Effector CD8-positive, alpha-beta T cell (primary cell): ENCODE results near the gene ADARB2.
"Not testable (repeated sequence)": the region's sequence is repeated elsewhere in the genome, so short reads cannot be mapped to it uniquely, and the experiment has no call there.

Source experiments
- DNase-seq: peaks from one replicate; lab custom pipeline; 2025; lab: John Stamatoyannopoulos, UW

The ADARB2 gene

GRCh38 chr10:1175956-1176565 is 561.3 kb downstream of the ADARB2 start:
- no peak for DNase-seq

GRCh38 chr10:1174022-1174421 is 563.3 kb downstream of the ADARB2 start:
- no peak for DNase-seq

- DNase-seq: no peak
These were observed 564.2 kb downstream of the ADARB2 start for GRCh38 chr10:1173091-1173490.

GRCh38 chr10:1172256-1172984 is 564.9 kb downstream of the ADARB2 start:
- DNase-seq: no peak

GRCh38 chr10:1171586-1171985 is 565.7 kb downstream of the ADARB2 start:
- DNase-seq: no peak

GRCh38 chr10:1171182-1171581 is 566.1 kb downstream of the ADARB2 start:
- DNase-seq: no peak

GRCh38 chr10:1170867-1171180 is 566.5 kb downstream of the ADARB2 start:
- no peak for DNase-seq

- DNase-seq: no peak
These were observed 567.1 kb downstream of the ADARB2 start for GRCh38 chr10:1169981-1170866.

GRCh38 chr10:1169186-1169885 is 568.0 kb downstream of the ADARB2 start:
- no peak for DNase-seq

GRCh38 chr10:1168763-1169162 is 568.6 kb downstream of the ADARB2 start:
- DNase-seq: no peak

GRCh38 chr10:1166828-1167275 is 570.5 kb downstream of the ADARB2 start:
- DNase-seq: no peak

GRCh38 chr10:1166101-1166827 is 571.1 kb downstream of the ADARB2 start:
- DNase-seq: no peak

GRCh38 chr10:1163831-1164230 is 573.5 kb downstream of the ADARB2 start:
- no peak for DNase-seq

- no peak for DNase-seq
These were observed 574.1 kb downstream of the ADARB2 start for GRCh38 chr10:1163204-1163660.

GRCh38 chr10:1162481-1163203 is 574.7 kb downstream of the ADARB2 start:
- no peak for DNase-seq

- not testable (repeated sequence) for DNase-seq
These were observed 576.0 kb downstream of the ADARB2 start for GRCh38 chr10:1161315-1161673.

- no peak for DNase-seq
These were observed 576.6 kb downstream of the ADARB2 start for GRCh38 chr10:1160561-1161314.

- DNase-seq: no peak
These were observed 577.9 kb downstream of the ADARB2 start for GRCh38 chr10:1159131-1160061.

GRCh38 chr10:1158536-1158935 is 578.8 kb downstream of the ADARB2 start:
- DNase-seq: not testable (repeated sequence)
